ENCODE measurements around the gene AP2S1.

The AP2S1 gene

DNA sequence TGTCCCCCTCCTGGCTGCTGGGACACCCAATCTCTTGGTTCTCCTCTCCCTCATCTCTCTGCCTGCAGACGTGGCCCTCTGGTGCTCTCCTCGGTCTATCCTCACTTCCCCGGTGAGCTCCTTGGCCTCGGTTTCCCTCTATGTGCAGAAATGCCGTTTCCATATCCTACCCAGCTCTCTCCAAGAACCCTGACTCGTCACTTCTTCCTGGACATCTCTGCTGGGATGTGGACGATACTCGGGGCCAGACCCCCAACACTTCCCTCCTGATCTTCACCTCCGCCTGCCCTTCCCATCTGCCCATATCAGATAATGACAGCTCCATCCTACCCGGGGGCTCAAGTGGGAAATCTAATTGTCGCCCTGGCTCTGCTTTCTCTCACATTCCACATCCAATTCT lies 7.9 kb downstream of the AP2S1 start:
- Histone ChIP-seq H3K79me2 (ENCODE audit: insufficient read depth, low read length) (no peaks in the 10 kb centered on the region), H3K4me2 (ENCODE audit: low read depth, low read length, poor library complexity, severe bottlenecking) (no peak overlapping the region), H4K20me1 (ENCODE audit: insufficient read depth, low read length, poor library complexity, severe bottlenecking) (no peaks in the 10 kb centered on the region), H2AFZ (ENCODE audit: low read length) (no peak overlapping the region), H3K4me3 (ENCODE audit: low read length, poor library complexity, severe bottlenecking) (no peak overlapping the region), H3K9me3 (ENCODE audit: insufficient read depth, low read depth, low read length) (no peaks in the 10 kb centered on the region), H3F3A (ENCODE audit: low read depth) (no peaks in the 10 kb centered on the region), H3K9me2 (replicated peaks; ENCODE audit: low read depth, low read length) (no peaks in the 10 kb centered on the region), H3K27me3 (ENCODE audit: insufficient read depth, low read length, poor library complexity, severe bottlenecking) (no peaks in the 10 kb centered on the region), H3K4me1 (ENCODE audit: insufficient read depth, low read length, poor library complexity, severe bottlenecking) (no peaks in the 10 kb centered on the region), H3K36me3 (ENCODE audit: insufficient read depth, low read length) (no peaks in the 10 kb centered on the region; the same call in 1 of the 2 replicates), H3K9ac (ENCODE audit: low read depth, low read length, poor library complexity, severe bottlenecking) (no peak overlapping the region)
- TF ChIP-seq, protein P1, sequence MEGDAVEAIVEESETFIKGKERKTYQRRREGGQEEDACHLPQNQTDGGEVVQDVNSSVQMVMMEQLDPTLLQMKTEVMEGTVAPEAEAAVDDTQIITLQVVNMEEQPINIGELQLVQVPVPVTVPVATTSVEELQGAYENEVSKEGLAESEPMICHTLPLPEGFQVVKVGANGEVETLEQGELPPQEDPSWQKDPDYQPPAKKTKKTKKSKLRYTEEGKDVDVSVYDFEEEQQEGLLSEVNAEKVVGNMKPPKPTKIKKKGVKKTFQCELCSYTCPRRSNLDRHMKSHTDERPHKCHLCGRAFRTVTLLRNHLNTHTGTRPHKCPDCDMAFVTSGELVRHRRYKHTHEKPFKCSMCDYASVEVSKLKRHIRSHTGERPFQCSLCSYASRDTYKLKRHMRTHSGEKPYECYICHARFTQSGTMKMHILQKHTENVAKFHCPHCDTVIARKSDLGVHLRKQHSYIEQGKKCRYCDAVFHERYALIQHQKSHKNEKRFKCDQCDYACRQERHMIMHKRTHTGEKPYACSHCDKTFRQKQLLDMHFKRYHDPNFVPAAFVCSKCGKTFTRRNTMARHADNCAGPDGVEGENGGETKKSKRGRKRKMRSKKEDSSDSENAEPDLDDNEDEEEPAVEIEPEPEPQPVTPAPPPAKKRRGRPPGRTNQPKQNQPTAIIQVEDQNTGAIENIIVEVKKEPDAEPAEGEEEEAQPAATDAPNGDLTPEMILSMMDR (conservative IDR thresholded peaks at IDR 0.05; ENCODE audit: low read length), result no peak
- no peak for TF ChIP-seq EZH2phosphoT487 (IDR thresholded peaks at IDR 0.05; ENCODE audit: borderline replicate concordance)

DNA sequence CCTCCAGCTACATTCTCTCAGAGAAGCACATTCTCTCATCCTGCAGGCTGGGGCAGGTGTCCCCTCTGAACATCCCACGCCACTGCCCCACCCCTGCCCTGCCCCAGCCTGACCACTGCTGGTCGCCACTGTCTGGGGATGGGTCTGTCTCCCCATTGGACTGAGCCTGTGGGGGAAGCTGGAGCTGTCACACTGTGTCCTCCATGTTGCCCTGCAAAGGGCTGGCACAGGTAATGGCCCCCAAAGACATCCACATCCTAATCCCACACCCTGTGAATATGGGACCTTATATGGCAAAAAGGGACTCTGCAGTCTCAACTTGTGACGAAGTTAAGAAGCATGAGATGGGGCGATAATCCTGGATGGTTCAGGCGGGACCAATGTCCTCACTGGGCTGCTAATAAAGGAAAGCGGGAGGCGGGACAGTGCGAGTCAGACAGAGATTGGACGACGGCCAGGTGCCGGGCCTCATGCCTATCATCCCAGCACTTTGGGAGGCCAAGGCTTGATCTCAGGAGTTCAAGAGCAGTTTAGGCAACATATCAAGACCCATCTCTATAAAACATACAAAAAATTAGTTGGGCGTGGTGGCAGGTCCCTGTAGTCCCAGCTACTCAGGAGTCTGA lies 9.1 kb downstream of the AP2S1 start:
- H3K9me3 ChIP-seq (ENCODE audit: insufficient read depth, low read depth, low read length), result no peaks in the 10 kb centered on the region
- TF ChIP-seq, protein P1 (conservative IDR thresholded peaks at IDR 0.05; ENCODE audit: low read length), result no peak
- no peak for TF ChIP-seq EZH2phosphoT487 (IDR thresholded peaks at IDR 0.05; ENCODE audit: borderline replicate concordance)
- H4K20me1 ChIP-seq (ENCODE audit: insufficient read depth, low read length, poor library complexity, severe bottlenecking), result no peaks in the 10 kb centered on the region
- no peaks in the 10 kb centered on the region for H3K27me3 ChIP-seq (ENCODE audit: insufficient read depth, low read length, poor library complexity, severe bottlenecking)
- H3K9ac ChIP-seq (ENCODE audit: low read depth, low read length, poor library complexity, severe bottlenecking), result no peak overlapping the region
- H3K4me1 ChIP-seq (ENCODE audit: insufficient read depth, low read length, poor library complexity, severe bottlenecking), result no peaks in the 10 kb centered on the region
- H3F3A ChIP-seq (ENCODE audit: low read depth), result no peaks in the 10 kb centered on the region
- no peak overlapping the region for H3K4me2 ChIP-seq (ENCODE audit: low read depth, low read length, poor library complexity, severe bottlenecking)
- H3K9me2 ChIP-seq (replicated peaks; ENCODE audit: low read depth, low read length), result no peaks in the 10 kb centered on the region
- H3K36me3 ChIP-seq (ENCODE audit: insufficient read depth, low read length), result no peaks in the 10 kb centered on the region; the same call in 1 of the 2 replicates
- no peak overlapping the region for H2AFZ ChIP-seq (ENCODE audit: low read length)
- no peaks in the 10 kb centered on the region for H3K79me2 ChIP-seq (ENCODE audit: insufficient read depth, low read length)
- no peak overlapping the region for H3K4me3 ChIP-seq (ENCODE audit: low read length, poor library complexity, severe bottlenecking)

DNA sequence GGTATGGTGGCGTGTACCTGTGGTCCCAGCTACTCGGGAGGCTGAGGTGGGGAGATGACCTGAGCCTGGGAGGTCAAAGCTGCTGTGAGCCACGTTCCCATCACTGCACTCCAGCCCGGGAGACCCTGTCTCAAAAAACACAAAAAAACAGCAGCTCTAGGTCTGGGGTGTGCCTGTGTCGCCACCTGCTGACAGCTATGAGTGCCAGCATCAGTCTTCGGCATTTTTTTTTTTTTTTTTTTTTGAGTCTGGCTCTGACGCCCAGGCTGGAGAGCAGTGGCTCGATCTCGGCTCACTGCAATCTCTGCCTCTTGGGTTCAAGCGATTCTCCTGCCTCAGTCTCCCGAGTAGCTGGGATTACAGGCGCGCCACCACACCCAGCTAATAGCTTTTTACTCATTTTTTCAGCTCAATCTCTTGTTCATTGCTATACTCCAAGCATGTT lies 10.1 kb downstream of the AP2S1 start:
- Histone ChIP-seq H2AFZ (ENCODE audit: low read length) (no peak overlapping the region), H3K79me2 (ENCODE audit: insufficient read depth, low read length) (no peaks in the 10 kb centered on the region), H3K4me2 (ENCODE audit: low read depth, low read length, poor library complexity, severe bottlenecking) (no peak overlapping the region), H3K36me3 (ENCODE audit: insufficient read depth, low read length) (no peaks in the 10 kb centered on the region; the same call in 1 of the 2 replicates), H3K9me2 (replicated peaks; ENCODE audit: low read depth, low read length) (no peaks in the 10 kb centered on the region), H3K4me1 (ENCODE audit: insufficient read depth, low read length, poor library complexity, severe bottlenecking) (no peaks in the 10 kb centered on the region), H3F3A (ENCODE audit: low read depth) (no peaks in the 10 kb centered on the region), H3K9ac (ENCODE audit: low read depth, low read length, poor library complexity, severe bottlenecking) (no peak overlapping the region), H4K20me1 (ENCODE audit: insufficient read depth, low read length, poor library complexity, severe bottlenecking) (no peaks in the 10 kb centered on the region), H3K9me3 (ENCODE audit: insufficient read depth, low read depth, low read length) (no peaks in the 10 kb centered on the region), H3K27me3 (ENCODE audit: insufficient read depth, low read length, poor library complexity, severe bottlenecking) (no peaks in the 10 kb centered on the region), H3K4me3 (ENCODE audit: low read length, poor library complexity, severe bottlenecking) (no peak overlapping the region)
- TF ChIP-seq, protein P1 (conservative IDR thresholded peaks at IDR 0.05; ENCODE audit: low read length), result peak; percentile 86
- no peak for TF ChIP-seq EZH2phosphoT487 (IDR thresholded peaks at IDR 0.05; ENCODE audit: borderline replicate concordance)

All from Loucy (cell line).